Stimulated activated naive CD4-positive, alpha-beta T cell (primary cell): Measurements from ENCODE around the gene CBX8.
A peak's percentile ranks its signal among the peaks of the same experiment; 100 is the strongest.
"Not testable (repeated sequence)": the region's sequence is repeated elsewhere in the genome, so short reads cannot be mapped to it uniquely, and the experiment has no call there.

ENCODE experiments used
- DNase-seq, 6 experiments: peaks; one replicate each; lab custom pipeline; 2025; lab: John Stamatoyannopoulos, UW

The CBX8 gene

GRCh38 chr17:79779084-79779529 is 17.8 kb downstream of the CBX8 start:
- DNase-seq: no peak

DNA sequence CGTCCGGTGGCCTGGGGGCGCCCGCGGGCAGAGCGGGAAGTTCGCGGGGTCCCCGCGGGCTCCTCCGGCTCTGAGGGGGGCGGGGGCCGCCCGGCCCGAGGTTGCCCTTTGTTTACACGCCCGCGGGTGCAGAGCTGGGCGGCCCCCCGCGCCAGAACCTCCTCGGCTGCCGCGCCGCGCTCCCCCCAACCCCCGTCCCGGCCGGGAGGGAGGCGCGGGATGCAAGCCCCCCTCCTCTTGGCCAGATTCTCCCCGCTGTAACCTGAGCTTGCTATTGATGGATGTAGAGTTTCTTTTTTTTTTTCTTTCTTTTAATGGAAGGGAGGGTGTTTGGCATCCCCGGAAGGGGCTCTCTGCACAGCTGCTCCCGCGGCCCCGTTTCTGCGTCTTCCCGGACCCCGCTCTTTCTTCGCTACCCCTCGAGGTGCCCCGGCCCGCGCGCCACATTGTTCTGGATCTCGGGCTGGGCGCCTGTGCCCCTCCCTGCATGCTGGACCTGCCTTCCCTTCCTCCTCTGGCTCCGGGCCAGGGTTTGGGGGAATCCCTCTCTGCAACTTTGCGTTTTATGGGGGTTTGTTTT is 18.3 kb downstream of the CBX8 start:
- DNase-seq: peak in 2 of 6 experiments; percentile 13 to 16

GRCh38 chr17:79777894-79778503 is 18.9 kb downstream of the CBX8 start, which contains the start of gene CBX2:
CBX2 (plus strand) TSS chr17:79778148; CDS start chr17:79778236, 88 bp downstream.
- peak; percentile 31 to 79 (median 70) for DNase-seq

DNA sequence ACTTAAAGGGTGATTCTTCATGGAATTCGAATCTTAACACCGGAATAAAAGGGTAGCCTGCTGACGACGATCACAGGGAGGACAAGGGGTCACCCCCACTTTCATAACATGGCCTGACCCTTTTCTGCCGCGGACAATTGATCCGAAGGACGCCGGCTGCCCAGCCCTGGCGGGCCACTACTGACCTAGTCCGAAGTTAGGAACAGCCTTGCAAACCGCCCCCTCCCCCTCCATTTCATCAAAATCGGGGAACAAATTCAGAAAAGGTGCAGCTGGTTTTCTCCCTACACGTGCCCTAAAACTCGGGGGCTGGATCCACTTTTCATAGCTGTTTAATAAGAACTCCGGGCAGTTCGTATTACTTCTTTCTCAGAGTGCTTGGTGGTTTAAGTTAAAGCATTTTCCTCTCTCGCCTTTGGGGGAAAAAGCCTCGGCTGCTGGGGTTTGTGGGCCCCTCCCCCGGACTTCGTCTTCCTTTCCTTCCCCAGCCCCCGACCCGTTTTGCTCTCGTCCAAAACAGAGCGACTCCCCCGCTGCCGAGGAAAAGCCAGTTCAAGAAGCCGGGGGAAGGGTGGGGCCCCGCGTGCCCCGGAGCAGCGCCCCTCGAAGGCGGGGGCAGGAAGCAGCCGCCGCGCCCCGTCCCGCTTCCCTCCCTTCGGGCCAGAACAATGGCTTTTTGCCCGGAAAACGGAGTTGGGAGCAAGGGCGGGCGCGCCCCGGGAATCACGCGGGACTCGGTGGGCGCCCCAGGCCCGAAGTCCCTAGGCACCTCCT is 19.6 kb downstream of the CBX8 start:
- peak in 3 of 6 experiments; percentile 34 to 53 (median 36) for DNase-seq

DNA sequence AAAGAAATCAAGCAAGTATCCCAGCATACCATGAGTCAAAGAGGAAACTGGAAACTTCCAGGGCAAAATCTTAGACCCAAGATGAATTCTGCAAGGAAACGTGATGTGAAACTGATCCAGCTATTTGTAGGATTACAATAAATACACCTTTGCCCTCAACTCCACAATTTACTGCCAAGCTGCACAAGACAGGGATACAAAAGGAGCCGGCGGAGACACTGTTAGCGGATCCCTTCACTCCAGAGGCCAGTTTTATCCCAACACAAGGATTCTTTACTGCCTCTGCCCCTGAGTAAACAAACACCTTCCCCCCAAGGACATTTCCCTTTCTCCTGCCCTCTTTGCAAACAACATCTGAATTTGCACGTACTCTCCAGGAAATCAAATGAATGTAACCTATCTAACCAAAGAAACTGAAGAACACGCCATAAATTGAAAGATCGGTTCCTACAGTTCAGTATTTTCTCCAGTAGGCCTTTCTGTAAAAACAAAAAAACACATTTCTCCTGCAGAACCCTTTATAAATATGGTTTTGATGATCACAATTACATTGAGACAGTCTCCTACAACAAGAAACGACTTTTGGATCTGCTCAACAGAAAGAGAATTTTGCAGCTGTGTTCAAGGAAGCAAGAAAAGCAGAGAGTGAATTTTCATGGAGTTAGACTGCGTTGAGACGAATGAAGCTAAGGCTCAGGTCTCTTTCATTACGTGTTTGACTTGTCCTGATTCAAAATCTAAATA is 20.3 kb downstream of the CBX8 start:
- DNase-seq: no peak

- DNase-seq: no peak
Observed at GRCh38 chr17:79775632-79776031, 21.2 kb downstream of the CBX8 start.

- DNase-seq: no peak
Observed at GRCh38 chr17:79774561-79774975, 22.3 kb downstream of the CBX8 start.

DNA sequence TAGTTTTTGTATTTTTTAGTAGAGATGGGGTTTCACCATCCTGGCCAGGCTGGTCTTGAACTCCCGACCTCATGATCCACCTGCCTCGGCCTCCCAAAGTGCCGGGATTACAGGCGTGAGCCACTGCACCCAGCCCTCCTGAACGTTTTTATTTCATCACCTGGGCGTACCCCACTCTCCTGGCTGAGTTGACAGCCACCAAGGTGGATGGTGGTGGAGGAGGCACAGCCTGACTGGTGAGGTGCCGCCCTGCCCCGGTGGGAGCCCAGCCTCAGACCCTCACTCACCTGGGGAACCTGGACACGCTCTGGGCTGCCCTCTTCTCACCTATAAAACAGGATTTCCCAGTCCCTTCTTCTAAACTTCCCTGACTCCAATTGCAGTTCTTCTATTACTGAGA is 24.2 kb downstream of the CBX8 start:
- not testable (repeated sequence) for DNase-seq

GRCh38 chr17:79771276-79771675 is 25.6 kb downstream of the CBX8 start:
- no peak for DNase-seq

DNA sequence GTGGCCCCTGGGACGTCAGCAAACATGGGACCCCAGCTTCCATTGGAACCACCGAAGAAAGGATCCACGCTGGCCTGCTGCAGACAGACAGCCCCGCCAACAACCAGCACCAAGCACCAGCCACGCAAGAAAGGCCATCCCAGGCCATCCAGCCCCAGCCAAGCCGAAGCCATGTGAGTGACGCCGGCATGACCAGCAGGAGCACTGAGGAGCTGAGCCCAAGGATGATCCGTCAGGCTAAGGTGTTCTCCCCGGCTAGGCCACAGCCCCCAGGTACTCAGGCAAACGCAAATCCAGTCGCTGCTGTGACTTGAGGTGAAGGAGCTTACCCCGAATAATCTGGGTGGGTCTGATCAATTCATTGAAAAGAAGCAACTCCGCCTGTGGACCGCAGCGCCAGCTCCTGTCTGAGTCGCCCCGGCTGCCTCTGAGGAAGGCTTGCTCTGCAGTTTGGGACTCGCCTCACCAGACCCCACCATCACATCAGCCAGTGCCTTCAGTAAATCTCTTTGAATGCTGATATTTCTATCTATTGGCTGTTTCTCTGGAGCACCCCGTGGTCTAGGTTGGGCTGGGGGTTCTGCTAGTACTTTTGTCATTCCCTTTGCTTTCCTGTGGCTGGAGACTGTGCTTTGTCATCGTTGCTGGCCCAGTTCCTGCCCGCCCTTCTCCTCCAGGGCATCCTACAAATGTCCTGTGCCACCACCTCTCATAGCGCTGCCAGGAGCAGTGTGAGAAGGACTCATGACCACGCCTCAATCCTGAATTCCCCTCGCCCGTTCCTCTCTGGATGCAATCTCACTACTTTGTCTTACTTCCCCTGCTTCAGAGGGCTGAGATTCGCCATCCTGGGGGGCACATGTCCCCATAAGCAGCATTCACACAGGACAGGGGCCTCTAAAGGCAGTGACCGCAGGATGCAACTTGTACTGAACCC is 27.0 kb downstream of the CBX8 start:
- DNase-seq: no peak

- no peak for DNase-seq
Observed at GRCh38 chr17:79765708-79766107, 31.2 kb downstream of the CBX8 start.

GRCh38 chr17:79761894-79762589 is 34.8 kb downstream of the CBX8 start:
- no peak for DNase-seq

DNA sequence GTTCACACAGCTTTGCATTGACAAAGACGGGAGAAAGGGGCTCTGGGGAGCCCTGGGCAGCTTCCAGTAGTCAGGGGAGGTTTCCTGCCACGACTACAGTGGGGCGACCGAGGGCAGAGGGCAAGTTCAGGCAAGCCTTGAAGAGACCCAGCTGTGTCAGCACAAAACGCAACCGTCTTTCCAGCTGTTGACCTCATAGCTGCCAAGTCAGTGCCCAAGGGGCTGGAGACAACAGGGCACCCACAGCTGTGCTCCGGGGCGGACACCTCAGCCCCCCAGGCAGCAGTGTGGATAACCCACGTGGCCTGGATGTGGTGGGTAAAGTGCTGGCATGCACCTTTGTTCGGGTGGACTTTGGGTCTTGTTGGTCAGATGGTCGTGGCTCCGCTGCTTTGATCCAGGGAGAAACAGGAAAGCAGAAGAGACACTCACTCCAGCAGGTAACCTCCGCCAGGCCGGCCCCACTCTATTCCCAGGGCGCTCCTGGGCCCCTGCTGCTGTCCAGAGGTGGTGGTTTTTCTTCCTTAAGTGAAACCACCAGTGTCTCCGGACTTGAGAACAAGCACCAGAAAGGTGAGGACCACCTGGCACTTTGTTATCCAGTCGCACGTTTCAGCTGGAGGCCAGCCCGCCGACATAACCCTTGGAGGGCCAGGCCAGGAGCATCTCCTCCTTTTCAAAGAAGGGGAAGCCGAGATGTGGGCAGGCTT is 36.5 kb downstream of the CBX8 start:
- no peak for DNase-seq

DNA sequence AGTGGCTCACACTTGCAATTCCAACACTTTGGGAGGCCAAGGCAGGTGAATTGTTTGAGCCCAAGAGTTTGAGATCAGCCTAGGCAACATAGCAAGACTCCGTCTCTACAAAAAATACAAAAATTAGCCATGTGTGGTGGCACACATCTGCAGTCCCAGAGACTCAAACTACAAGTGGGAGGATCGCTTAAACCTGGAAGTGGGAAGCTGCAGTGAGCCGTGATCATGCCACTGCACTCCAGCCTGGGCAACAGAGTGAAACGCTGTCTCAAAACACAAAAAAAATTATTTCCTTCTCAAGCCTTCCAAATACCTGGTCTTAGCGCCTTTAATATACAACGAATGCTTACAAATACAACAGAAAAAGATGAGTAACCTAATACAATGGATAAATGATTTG is 38.6 kb downstream of the CBX8 start:
- no peak for DNase-seq

DNA sequence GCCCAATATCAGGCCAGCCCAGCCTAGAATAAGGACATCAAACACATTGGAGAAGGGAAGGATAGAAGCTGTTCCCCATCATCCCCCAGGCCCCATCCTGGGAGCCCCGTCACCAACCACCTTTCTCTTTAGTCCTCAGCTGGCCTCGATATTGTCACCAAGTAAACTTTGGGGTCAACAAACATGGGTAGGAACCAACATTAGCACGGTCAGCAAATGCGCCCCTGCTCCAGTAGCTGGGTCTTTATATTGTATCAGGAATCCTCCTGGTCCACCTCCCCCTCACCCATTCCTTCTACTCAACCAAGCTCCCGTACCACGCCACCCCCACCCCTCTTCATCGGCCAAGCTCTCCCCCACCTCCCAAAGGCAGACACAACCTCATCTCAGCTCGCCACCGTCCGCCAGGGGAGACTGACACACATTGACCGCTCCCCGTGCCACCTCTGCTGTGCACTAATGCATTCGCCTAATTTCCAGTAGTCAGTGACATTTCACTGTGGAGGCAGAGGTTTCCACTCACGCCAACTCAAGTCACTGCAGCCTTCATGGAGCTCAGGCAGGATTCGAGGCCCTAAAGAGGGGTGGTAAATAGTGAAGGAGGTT is 39.6 kb downstream of the CBX8 start:
- DNase-seq: no peak

GRCh38 chr17:79755591-79755990 is 41.3 kb downstream of the CBX8 start:
- DNase-seq: no peak

GRCh38 chr17:79754903-79755302 is 42.0 kb downstream of the CBX8 start:
- DNase-seq: not testable (repeated sequence)

GRCh38 chr17:79754370-79754769 is 42.5 kb downstream of the CBX8 start:
- no peak for DNase-seq

DNA sequence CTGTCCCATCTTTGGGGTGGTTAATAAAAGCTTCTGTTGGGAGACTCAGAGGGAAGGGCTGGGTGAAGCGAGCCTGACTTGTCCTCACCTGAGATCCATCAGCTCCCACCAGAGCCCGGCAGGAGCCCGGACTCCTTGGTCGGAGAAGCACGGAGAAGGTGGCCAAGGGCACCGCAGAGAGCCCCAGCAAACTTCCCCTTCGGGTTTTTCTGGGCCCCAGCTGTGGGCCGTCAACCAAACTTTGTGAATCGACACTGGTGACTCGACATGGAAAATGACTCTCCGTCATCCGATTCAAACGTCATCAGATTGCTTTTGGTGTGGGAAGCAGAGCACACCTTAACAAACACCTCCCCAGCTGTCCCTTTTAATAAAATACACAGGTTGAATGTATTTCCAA is 44.7 kb downstream of the CBX8 start:
- DNase-seq: no peak
